ENCODE data around the gene RBPJ. TPM values are rescaled to one million over a fixed set of nuclear protein-coding genes. Genes with fewer than 3 reads are reported as not detected.
"Not testable (repeated sequence)": the region's sequence is repeated elsewhere in the genome, so short reads cannot be mapped to it uniquely, and the experiment has no call there.

The RBPJ gene
- total RNA-seq, 1 experiment from 2014 or later, result 53.8 TPM

DNA sequence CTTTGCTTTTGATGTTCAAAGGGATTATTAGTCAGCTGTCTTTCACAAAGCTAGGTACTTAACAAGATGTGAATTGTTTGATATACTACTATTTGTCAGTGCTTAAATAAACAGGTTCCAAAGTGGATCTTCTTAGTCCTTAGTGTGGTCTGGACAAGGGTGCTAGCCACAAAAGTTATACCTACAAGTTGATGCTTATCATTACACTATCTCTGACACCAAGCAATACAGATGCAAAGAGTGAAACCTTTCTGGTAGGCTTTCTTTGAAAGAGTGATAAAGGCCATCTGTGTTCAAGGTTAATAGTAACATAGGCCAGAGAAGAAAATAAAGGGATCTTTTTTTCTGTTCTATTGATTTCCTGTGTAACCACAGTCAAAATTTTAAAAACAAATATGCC, 12.2 kb upstream of the RBPJ start:
- intact Hi-C loops (cut with micrococcal nuclease; ENCODE audit: unreplicated experiment), result no loop called here
- no peaks in the 10 kb centered on the region for H3K36me3 ChIP-seq (ENCODE audit: low read depth)
- H3K4me2 ChIP-seq, result no peak overlapping the region
- H3K9me2 ChIP-seq (ENCODE audit: insufficient read depth), result no peaks in the 10 kb centered on the region
- no TSS peak for BruUV-seq (replicated peaks)
- no peak overlapping the region for H3K4me3 ChIP-seq
- H3F3A ChIP-seq (ENCODE audit: insufficient read depth, low read depth), result no peaks in the 10 kb centered on the region
- no peak for DNase-seq
- no peaks in the 10 kb centered on the region for H3K79me2 ChIP-seq (ENCODE audit: low read depth)
- POLR2A ChIA-PET (ENCODE audit: unreplicated experiment), result no interaction called here
- H3K4me1 ChIP-seq (replicated peaks; ENCODE audit: insufficient read depth), result no peaks in the 10 kb centered on the region
- H4K20me1 ChIP-seq (ENCODE audit: insufficient read depth), result no peaks in the 10 kb centered on the region
- TF ChIP-seq EZH2 (IDR thresholded peaks at IDR 0.05; ENCODE audit: low read depth), result no peak
- TF ChIP-seq CTCF (conservative IDR thresholded peaks at IDR 0.05), result no peak
- CTCF ChIA-PET, result no interaction called here
- H3K27ac ChIP-seq, result no peak overlapping the region
- H3K27me3 ChIP-seq (ENCODE audit: insufficient read depth, low read depth), result no peaks in the 10 kb centered on the region
- no peaks in the 10 kb centered on the region for H3K9me3 ChIP-seq (ENCODE audit: insufficient read depth, low read depth)
- H2AFZ ChIP-seq, result no peak overlapping the region

- DNase-seq, result no peak
- H3K4me2 ChIP-seq, result no peak overlapping the region
- no peaks in the 10 kb centered on the region for H3F3A ChIP-seq (ENCODE audit: insufficient read depth, low read depth)
- H3K9me2 ChIP-seq (ENCODE audit: insufficient read depth), result no peaks in the 10 kb centered on the region
- H2AFZ ChIP-seq, result no peak overlapping the region
- no peak overlapping the region for H3K27ac ChIP-seq
- H3K79me2 ChIP-seq (ENCODE audit: low read depth), result no peaks in the 10 kb centered on the region
- H3K9me3 ChIP-seq (ENCODE audit: insufficient read depth, low read depth), result no peaks in the 10 kb centered on the region
- intact Hi-C loops (cut with micrococcal nuclease; ENCODE audit: unreplicated experiment), result no loop called here
- BruUV-seq (replicated peaks), result no TSS peak
- H3K4me3 ChIP-seq, result no peak overlapping the region
- no peak for TF ChIP-seq EZH2 (IDR thresholded peaks at IDR 0.05; ENCODE audit: low read depth)
- TF ChIP-seq CTCF (conservative IDR thresholded peaks at IDR 0.05), result no peak
- no peaks in the 10 kb centered on the region for H4K20me1 ChIP-seq (ENCODE audit: insufficient read depth)
- H3K36me3 ChIP-seq (ENCODE audit: low read depth), result no peaks in the 10 kb centered on the region
- ChIA-PET POLR2A (ENCODE audit: unreplicated experiment) (interaction anchor here (0.7 kb wide), 1 partner anchor 128 kb away, joined by 3 read pairs; no protein-coding TSS in a partner anchor), CTCF (no interaction called here)
- H3K27me3 ChIP-seq (ENCODE audit: insufficient read depth, low read depth), result no peaks in the 10 kb centered on the region
- H3K4me1 ChIP-seq (replicated peaks; ENCODE audit: insufficient read depth), result no peaks in the 10 kb centered on the region
Observed at GRCh38 chr4:26310264-26310663, 10.6 kb upstream of the RBPJ start.

DNA sequence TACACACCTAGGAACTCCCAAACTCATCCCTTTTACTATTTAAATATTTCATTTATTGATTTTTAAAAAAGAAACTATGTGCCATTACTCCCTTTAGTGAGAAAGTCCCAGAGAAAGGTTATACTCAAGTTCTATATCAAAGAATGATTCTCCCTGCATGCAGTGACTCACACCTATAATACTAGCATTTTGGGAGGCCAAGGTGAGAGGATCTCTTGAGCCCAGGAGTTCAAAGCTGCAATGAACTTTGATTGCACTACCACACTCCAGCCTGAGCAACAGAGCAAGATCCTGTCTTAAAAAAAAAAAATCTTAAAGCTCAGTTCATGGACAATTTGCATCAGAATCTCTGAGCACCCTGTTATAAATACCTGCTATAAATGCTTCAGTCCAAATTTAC, 9.2 kb upstream of the RBPJ start:
- Histone ChIP-seq H3K9me3 (ENCODE audit: insufficient read depth, low read depth) (no peaks in the 10 kb centered on the region), H3K36me3 (ENCODE audit: low read depth) (no peaks in the 10 kb centered on the region), H2AFZ (no peak overlapping the region), H3K4me3 (no peak overlapping the region), H3K9me2 (ENCODE audit: insufficient read depth) (no peaks in the 10 kb centered on the region), H3K27me3 (ENCODE audit: insufficient read depth, low read depth) (no peaks in the 10 kb centered on the region), H3K4me2 (no peak overlapping the region), H3K4me1 (replicated peaks; ENCODE audit: insufficient read depth) (no peaks in the 10 kb centered on the region), H3K27ac (no peak overlapping the region), H3F3A (ENCODE audit: insufficient read depth, low read depth) (no peaks in the 10 kb centered on the region), H4K20me1 (ENCODE audit: insufficient read depth) (no peaks in the 10 kb centered on the region), H3K79me2 (ENCODE audit: low read depth) (no peaks in the 10 kb centered on the region)
- POLR2A ChIA-PET (ENCODE audit: unreplicated experiment), result no interaction called here
- DNase-seq, result no peak
- no TSS peak for BruUV-seq (replicated peaks)
- CTCF ChIA-PET, result no interaction called here
- intact Hi-C loops (cut with micrococcal nuclease; ENCODE audit: unreplicated experiment), result no loop called here
- TF ChIP-seq EZH2 (IDR thresholded peaks at IDR 0.05; ENCODE audit: low read depth), result no peak
- no peak for TF ChIP-seq CTCF (conservative IDR thresholded peaks at IDR 0.05)

DNA sequence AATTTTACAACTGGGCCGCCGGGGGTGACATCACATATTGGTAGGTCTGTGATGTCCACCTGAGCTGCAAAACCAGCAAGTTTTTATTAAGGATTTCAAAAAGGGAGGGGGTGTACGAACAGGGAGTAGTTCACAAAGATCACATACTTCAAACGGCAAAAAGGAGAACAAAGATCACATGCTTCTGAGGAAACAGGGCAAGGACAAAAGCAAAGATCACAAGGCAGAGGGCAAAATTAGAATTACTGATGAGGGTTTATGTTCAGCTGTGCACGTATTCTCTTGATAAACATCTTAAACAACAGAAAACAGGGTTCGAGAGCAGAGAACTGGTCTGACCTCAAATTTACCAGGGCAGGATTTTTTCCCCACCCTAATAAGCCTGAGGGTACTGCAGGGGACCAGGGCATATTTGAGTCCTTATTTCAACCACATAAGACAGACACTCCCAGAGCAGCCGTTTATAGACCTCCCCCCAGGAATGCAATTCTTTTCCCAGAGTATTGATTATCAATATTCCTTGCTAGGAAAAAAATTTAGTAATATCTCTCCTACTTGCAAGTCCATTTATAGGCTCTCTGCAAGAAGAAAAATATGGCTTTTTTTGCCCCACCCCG, 5.4 kb upstream of the RBPJ start:
- H3K27ac ChIP-seq; DNase-seq; H3K4me3 ChIP-seq; BruUV-seq (replicated peaks); H3K27me3 ChIP-seq (ENCODE audit: insufficient read depth, low read depth); H3K4me1 ChIP-seq (replicated peaks; ENCODE audit: insufficient read depth); H2AFZ ChIP-seq; H4K20me1 ChIP-seq (ENCODE audit: insufficient read depth); H3K4me2 ChIP-seq; H3K9me3 ChIP-seq (ENCODE audit: insufficient read depth, low read depth); H3K9me2 ChIP-seq (ENCODE audit: insufficient read depth); H3K36me3 ChIP-seq (ENCODE audit: low read depth); POLR2A ChIA-PET (ENCODE audit: unreplicated experiment); H3K79me2 ChIP-seq (ENCODE audit: low read depth); CTCF ChIA-PET: not testable (repeated sequence)
- peaks cover 23% of the 10 kb centered on the region for H3F3A ChIP-seq (ENCODE audit: insufficient read depth, low read depth)
- intact Hi-C loops (cut with micrococcal nuclease; ENCODE audit: unreplicated experiment), result loop anchor here (5.0 kb wide), 2 partner anchors 403 to 542 kb away; partner anchors contain the start of gene SMIM20
